HG02610 (cell line): Measurements from ENCODE around the gene SPTSSA.
"Not testable (repeated sequence)": the region's sequence is repeated elsewhere in the genome, so short reads cannot be mapped to it uniquely, and the experiment has no call there.

ENCODE experiments used
- ATAC-seq: cut with Tn5 transposase; IDR thresholded peaks from one replicate; pipeline ENCODE4 v1.9.1; 2021; ENCODE audit warnings: mild to moderate bottlenecking, moderate library complexity; ENCODE audit not compliant: unreplicated experiment

The SPTSSA gene

DNA sequence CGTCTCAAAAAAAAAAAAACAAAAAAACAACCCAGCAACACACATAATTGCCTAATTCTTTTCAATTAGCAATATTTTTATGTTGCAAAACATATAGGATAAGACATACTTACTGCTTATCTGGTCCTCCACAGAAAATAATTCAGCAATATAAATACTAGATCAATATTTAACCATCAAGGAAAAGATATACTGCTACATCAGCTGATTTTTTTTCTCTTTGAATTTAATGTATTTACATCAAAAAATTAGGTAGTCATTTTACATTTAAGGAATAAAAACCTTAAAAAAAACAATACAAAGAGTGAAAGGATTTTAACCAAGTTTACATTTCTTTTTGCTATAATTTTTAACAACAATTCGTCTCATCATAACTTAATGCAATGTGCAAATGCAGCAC is 28.1 kb downstream of the SPTSSA start:
- no peak for ATAC-seq

DNA sequence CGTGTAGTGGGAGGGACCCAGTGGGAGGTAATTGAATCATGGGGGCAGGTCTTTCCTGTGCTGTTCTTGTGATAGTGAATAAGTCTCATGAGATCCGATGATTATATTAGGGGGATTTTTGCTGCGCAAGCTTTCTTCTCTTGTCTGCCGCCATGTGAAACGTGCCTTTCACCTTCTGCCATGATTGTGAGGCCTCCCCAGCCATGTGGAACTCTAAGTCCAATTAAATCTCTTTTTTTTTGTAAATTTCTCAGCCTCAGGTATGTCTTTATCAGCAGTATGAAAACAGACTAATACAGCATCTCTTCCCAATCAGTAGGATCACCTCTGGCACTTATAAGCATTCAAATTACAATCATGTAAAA is 34.0 kb downstream of the SPTSSA start:
- ATAC-seq: not testable (repeated sequence)

DNA sequence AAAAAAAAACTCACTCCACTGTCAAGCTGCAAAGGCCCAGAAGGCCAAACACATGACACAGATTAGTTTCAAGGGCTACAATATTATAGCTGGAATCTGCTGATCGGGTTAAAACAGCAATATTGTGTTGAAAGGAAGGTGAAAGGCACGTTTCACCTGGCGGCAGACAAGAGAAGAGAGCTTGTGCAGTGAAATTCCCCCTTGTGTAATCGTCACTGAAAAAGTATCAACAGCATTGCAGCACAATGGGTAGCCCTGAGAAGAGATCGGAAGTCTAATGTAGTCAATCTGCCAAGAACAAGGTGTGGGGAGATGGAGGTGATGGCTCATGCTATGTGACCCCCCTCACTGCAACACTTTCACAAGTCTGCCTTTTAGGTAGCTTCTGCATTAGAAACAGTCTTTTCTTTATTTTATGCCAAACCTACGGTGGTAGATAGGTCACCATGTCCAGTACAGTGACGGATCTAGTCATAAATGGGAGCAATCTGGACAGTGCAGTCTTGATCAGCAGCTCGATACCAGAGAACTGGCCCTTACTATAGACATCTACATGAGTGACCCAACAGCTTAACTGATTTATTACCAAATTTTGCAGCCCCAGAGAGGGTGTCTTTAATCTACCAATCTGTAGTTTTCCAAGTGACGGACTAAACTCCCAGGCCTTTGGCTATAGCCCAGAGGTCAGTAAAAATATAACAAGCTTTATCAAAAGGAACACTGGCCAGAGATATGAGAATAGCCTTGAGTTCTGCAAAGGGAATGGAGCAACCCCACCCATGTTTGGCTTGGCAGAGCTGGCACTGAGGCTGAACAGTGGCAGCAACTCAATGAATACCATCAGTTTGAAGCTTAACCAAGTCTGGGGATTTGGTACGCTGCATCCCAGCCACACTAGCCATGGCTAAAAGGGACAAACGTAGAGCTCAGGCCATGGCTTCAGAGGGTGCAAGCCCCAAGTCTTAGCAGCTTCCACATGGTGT is 35.4 kb downstream of the SPTSSA start:
- no peak for ATAC-seq

DNA sequence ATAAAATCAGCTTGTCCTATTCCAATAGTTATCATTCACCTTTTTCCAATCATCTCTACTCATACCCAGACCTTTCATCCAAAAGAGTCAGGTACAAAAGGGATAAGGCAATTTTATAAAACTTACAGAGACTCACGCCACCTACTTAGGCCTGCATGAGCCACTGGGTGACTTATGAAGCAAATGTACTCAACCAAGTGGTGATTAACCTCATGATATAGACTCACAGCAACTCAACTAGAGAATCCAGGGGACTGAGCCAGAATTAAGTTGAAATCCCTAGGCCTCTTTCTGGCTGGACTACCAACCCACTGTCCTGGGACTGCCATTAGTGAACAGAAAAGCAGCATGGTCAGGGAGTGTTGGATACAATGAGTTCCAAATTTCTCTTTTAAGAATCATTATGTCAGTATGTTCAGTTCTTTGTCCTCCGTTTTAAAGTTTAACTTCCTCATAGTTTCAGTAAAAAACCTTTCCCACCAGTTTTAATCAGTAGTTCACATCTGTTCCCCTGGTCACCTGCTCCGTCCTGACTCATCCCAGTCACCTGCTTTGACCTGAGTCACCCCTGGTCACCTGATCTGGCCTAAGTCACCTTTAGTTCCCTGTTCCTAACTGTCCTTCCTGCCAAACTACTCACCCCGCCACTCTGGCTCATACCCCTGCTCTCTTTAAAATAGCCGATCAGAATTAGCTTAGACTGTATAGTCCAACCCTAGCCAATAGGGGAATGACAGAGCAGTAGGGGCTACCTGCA is 36.8 kb downstream of the SPTSSA start:
- ATAC-seq: no peak

DNA sequence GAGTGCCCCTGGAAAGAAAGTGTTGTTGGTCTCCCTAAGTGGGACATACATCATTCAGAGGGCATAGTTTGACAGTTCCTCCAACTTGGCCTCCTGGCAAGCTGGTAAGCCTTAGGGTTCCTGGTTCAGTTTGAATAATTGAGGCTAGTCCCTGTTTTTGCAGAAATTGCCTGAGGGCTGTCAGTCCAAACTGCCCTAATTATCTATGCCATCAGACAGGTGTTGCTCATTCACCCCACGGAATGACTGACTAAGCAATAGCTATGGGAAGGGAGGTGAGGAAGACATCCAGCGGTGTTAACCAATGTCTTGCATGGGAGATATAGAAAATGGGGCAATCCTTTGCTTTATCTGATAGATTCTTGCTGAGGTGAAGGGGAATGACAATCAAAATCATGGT is 37.6 kb downstream of the SPTSSA start:
- ATAC-seq: no peak

DNA sequence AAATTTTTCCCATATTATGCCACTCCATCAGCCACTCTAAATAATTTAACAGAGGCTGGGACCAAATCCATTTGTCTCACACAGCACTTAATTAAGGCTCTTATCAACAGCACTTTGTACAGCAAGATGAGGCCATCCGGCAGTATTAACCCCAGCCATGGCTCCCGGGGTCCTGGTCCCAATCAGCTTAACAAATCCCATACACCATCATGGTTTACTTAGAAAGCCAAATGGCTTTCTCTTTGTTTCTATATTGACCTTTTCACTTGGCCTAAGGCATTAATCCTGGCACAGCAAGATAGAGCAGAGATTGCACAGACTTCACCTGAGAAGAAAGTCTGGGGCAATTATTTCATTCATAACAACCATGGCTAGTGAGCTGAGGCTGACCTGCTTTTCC is 38.6 kb downstream of the SPTSSA start:
- no peak for ATAC-seq

DNA sequence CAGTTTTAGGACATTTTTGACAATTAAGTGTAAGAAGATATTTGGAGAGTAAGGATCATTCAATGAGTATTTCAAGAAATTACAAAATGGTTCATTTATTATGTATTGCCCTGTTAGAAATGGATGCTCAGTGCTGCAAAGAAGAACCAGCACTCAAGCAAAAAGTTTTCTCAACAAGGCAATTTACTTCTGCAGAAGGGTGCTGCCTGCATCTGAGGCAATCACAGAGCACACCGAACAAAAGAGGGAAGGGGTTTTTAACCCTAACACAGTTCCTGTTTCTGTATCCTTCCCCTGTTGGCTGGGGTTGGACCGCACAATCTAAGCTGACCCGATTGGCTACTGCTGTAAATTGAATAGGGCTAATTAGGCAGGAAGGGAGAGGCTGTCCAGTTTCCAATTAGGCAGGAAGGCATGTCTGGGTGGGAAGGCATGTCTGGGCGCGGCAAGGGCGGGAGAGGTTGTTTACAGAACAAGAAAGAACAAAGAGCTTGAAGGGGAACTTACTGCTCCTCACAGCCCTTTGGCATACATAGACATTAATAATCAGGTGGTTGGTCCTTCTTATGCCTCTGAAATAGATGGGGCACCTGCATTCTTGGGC is 41.4 kb downstream of the SPTSSA start:
- no peak for ATAC-seq

DNA sequence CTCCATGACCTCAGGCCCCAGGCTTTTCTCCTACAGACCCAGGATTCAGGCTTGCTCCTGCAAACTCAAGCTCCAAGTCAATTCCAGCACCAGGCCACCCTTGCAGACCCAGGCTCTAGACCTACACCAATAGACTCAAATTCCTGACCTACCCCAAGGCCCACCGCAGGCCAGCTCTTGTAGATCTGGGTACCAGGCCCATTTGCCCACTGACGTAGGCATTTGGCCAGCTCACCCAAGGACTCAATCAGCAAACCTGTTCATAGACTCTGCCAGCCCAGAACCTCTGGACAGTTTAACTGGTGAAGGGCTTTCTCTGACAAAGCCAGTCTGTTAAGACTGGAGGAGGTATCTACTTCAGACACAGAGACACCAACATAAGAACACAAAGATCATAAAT is 52.3 kb downstream of the SPTSSA start:
- no peak for ATAC-seq

DNA sequence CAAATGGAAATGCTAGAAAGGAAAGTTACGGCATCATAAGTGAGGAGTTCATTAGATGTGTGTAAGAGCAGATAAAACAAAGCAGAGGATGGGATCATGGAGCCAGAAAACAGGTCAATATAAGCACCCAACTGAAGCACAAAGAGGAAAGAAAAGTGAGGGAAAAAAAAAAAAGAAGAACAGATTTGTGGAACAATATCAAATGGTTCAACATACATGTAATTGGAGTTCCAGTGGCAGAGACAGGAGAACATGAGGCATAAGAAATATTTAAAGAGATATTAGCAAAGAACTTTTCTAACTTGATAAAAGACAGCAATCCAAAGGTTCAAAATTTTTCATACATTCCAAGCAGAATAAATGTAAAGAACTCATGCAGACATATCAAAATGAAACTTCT is 54.1 kb downstream of the SPTSSA start:
- no peak for ATAC-seq

DNA sequence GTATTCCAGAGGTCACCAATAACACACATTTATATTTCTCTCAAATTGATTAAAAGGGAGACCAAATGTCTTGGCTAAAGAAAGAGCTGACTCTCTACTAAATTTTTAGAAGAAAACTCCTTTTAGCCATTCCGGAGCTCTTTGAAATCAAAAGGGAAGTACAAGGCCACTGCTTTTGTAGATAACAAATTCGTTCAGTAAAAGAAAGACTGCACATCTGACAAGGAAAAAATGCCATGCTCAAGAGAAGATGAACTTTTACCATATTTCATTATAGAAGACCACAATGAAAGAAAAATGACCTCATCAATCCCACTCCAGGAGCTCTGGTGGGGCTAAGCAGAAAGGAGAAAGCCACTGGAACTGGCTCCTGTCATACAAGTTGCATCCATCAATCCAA is 57.6 kb downstream of the SPTSSA start:
- no peak for ATAC-seq

DNA sequence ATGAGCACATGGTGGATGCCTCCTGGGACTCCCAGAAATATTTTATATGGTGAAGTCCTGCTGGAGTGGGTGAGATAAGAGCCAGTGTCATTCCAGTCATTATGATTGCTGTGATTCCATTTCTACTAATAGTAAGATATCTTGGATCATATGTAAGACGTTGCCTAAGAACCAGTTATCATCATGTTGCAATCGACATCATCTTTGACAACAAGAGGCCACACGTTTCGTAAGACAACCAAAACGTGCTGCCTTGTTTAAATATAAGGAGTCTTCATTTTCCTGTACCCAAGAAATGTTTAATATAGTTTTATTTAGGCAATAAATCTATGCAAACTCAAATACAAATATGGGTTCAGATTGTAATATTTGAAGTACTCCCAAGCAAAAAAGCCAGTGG is 58.4 kb downstream of the SPTSSA start:
- ATAC-seq: no peak

DNA sequence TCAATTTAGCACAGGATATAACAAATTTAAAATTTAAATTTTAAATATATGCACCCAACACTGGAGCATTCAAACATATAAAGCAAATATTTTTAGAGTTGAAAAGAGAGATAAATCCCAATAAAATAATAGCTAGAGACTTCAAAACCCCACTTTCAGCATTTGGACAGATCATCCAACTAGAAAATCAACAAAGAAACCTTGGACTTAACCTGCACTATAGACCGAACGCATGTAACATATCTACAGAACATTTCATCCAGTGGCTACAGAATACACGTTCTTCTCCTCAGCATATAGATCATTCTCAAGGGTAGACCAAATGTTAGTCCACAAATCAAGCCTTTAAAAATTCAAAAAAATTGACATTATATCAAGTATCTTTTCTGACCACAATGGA is 64.0 kb downstream of the SPTSSA start:
- ATAC-seq: no peak

DNA sequence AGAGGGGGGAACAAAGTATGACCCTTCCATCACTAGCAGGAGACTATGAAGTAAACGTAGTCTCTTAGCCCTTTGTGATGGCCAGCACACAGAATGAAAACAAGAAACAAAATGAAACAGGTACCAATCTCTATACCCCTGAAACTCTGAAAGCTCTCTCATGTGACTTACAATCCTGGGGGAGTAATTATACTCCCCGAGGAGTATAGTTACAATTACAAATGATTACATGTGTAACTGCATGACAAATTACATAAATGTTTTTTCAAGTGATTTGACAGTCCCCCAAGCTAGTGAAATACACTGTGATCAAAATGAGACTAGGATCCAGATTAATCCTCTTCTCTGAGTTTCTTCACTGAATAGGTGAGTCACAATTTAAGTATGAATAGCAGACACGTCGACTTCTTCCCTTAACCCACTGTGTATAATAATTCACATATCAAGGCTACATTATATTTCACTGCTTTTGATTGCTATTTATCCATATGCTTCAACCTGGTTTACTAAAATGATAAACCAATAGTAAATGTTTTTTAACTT is 74.0 kb downstream of the SPTSSA start:
- no peak for ATAC-seq

DNA sequence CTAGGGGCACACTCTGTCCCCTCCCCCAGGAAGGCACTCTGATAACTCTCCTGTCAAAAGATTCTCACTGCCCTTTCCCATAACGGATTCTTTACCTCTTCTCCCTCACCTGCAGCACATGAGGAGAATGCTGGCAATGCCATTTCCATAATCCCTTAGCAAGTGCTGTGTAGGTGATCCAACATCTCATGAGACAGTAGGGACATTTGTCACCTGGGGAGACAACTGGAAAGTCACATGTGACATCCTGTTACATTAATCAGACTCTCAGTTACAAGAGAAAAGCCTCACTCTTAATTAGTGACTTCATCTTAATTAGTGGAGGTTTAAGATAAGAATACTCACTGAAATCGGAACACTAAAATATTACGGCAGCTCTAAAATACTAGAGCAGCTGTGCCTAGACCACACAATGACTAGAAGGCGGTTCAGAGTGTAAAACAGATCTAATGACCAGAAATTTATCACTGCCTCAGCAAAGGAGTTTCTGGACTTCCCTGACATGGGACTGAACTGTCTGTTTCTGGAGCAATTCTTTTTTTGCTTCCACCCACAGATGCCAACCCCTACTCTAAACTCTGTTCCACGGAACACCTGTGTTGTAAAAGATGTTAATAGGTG is 75.1 kb downstream of the SPTSSA start:
- no peak for ATAC-seq

DNA sequence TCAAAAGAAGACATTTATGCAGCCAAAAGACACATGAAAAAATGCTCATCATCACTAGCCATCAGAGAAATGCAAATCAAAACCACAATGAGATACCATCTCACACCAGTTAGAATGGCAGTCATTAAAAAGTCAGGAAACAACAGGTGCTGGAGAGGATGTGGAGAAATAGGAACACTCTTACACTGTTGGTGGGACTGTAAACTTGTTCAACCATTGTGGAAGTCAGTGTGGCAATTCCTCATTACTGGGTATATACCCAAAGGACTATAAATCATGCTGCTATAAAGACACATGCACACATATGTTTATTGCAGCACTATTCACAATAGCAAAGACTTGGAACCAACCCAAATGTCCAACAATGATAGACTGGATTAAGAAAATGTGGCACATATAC is 76.2 kb downstream of the SPTSSA start:
- not testable (repeated sequence) for ATAC-seq

DNA sequence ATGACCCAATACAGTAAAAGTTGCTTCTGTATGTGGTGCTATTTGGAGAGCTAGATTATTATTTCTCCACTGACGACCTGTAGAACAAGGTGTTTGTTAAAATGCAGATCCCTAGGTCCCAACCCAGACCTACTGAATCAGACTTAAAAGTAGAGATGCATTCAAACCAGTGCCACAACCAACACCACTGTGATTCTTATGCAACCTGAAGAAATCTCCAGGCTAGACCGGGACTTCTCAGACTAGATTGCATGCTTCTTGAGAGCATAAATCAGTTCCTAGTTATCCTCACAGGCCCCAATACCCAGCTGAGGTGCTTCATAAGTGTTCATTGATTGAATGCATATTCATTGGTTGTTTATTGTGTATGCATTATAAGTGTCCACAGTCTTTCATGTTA is 78.2 kb downstream of the SPTSSA start:
- ATAC-seq: no peak
